Inflammatory macrophage treated with lipopolysaccharide for 1 hour (primary cell): ENCODE data around the gene TMPRSS5.
"Not testable (repeated sequence)": the region's sequence is repeated elsewhere in the genome, so short reads cannot be mapped to it uniquely, and the experiment has no call there.

Experiments used
- DNase-seq, 2 donors: peaks; one replicate each; pipeline ENCODE4 v3.0.0-alpha.2; 2020 to 2022

TMPRSS5 gene

GRCh38 chr11:113705871-113706655 lies at the start of gene TMPRSS5:
TMPRSS5 (minus strand) TSS chr11:113706308; CDS start chr11:113706224, 84 bp downstream.
- DNase-seq = no peak

- DNase-seq = no peak
Observed at GRCh38 chr11:113752932-113753331, 46.8 kb upstream of the TMPRSS5 start.

- no peak for DNase-seq
Observed at GRCh38 chr11:113736323-113736722, 30.2 kb upstream of the TMPRSS5 start.

GRCh38 chr11:113732092-113732491 lies 26.0 kb upstream of the TMPRSS5 start:
- DNase-seq = no peak

- DNase-seq = peak; percentile 52 to 66
Observed at GRCh38 chr11:113730887-113731726, 25.0 kb upstream of the TMPRSS5 start.

- no peak for DNase-seq
Observed at GRCh38 chr11:113729456-113729855, 23.3 kb upstream of the TMPRSS5 start.

GRCh38 chr11:113728814-113729213 lies 22.7 kb upstream of the TMPRSS5 start:
- peak; percentile 62 to 75 for DNase-seq

GRCh38 chr11:113725913-113726312 lies 19.8 kb upstream of the TMPRSS5 start:
- no peak for DNase-seq

- no peak for DNase-seq
Observed at GRCh38 chr11:113725407-113725806, 19.3 kb upstream of the TMPRSS5 start.

GRCh38 chr11:113724778-113725177 lies 18.7 kb upstream of the TMPRSS5 start:
- DNase-seq = no peak

GRCh38 chr11:113723787-113724186 lies 17.7 kb upstream of the TMPRSS5 start:
- no peak for DNase-seq

GRCh38 chr11:113722934-113723333 lies 16.8 kb upstream of the TMPRSS5 start:
- DNase-seq = no peak

GRCh38 chr11:113722221-113722620 lies 16.1 kb upstream of the TMPRSS5 start:
- no peak for DNase-seq

- DNase-seq = no peak
Observed at GRCh38 chr11:113721462-113722066, 15.5 kb upstream of the TMPRSS5 start.

GRCh38 chr11:113720478-113720877 lies 14.4 kb upstream of the TMPRSS5 start:
- not testable (repeated sequence) for DNase-seq

GRCh38 chr11:113715882-113716625 lies 9.9 kb upstream of the TMPRSS5 start:
- no peak for DNase-seq

GRCh38 chr11:113715273-113715672 lies 9.2 kb upstream of the TMPRSS5 start:
- DNase-seq = no peak

- DNase-seq = no peak
Observed at GRCh38 chr11:113710989-113711388, 4.9 kb upstream of the TMPRSS5 start.

- peak; percentile 25 to 52 for DNase-seq
Observed at GRCh38 chr11:113703551-113703950, 2.6 kb downstream of the TMPRSS5 start.

- DNase-seq = no peak
Observed at GRCh38 chr11:113701491-113701890, 4.6 kb downstream of the TMPRSS5 start.

GRCh38 chr11:113698515-113698914 lies 7.6 kb downstream of the TMPRSS5 start:
- DNase-seq = no peak

- peak in 1 of 2 donors; percentile 10 for DNase-seq
Observed at GRCh38 chr11:113697756-113698407, 8.2 kb downstream of the TMPRSS5 start.
